ENCODE data around the gene ANKS1B. TPM values are rescaled to one million over a fixed set of nuclear protein-coding genes. Genes with fewer than 3 reads are reported as not detected.
"Not testable (repeated sequence)": the region's sequence is repeated elsewhere in the genome, so short reads cannot be mapped to it uniquely, and the experiment has no call there.

ANKS1B gene
- total RNA-seq, 1 donor from 2014 or later: 0.46 TPM

- TF ChIP-seq CTCF (conservative IDR thresholded peaks at IDR 0.05; ENCODE audit: low read depth, low read length): no peak
- no peak for DNase-seq (ENCODE audit: low read depth)
- H3K4me3 ChIP-seq (ENCODE audit: low read depth, low read length): no peak overlapping the region
These were observed 1137.5 kb downstream of the ANKS1B start for GRCh38 chr12:98847242-98847641.

- no peak overlapping the region for H3K4me3 ChIP-seq (ENCODE audit: low read depth, low read length)
- no peak for TF ChIP-seq CTCF (conservative IDR thresholded peaks at IDR 0.05; ENCODE audit: low read depth, low read length)
- no peak for DNase-seq (ENCODE audit: low read depth)
These were observed 1138.8 kb downstream of the ANKS1B start for GRCh38 chr12:98845957-98846356.

GRCh38 chr12:98840325-98840724, 1144.4 kb downstream of the ANKS1B start:
- no peak overlapping the region for H3K4me3 ChIP-seq (ENCODE audit: low read depth, low read length)
- no peak for TF ChIP-seq CTCF (conservative IDR thresholded peaks at IDR 0.05; ENCODE audit: low read depth, low read length)
- DNase-seq (ENCODE audit: low read depth): no peak

- peak; percentile 16 for TF ChIP-seq CTCF (conservative IDR thresholded peaks at IDR 0.05; ENCODE audit: low read depth, low read length)
- no peak overlapping the region for H3K4me3 ChIP-seq (ENCODE audit: low read depth, low read length)
- no peak for DNase-seq (ENCODE audit: low read depth)
These were observed 1146.5 kb downstream of the ANKS1B start for GRCh38 chr12:98838231-98838647.

GRCh38 chr12:98837134-98837752, 1147.5 kb downstream of the ANKS1B start:
- H3K4me3 ChIP-seq (ENCODE audit: low read depth, low read length); DNase-seq (ENCODE audit: low read depth): not testable (repeated sequence)

- no peak for TF ChIP-seq CTCF (conservative IDR thresholded peaks at IDR 0.05; ENCODE audit: low read depth, low read length)
- no peak for DNase-seq (ENCODE audit: low read depth)
- H3K4me3 ChIP-seq (ENCODE audit: low read depth, low read length): no peak overlapping the region
These were observed 1154.1 kb downstream of the ANKS1B start for GRCh38 chr12:98830657-98831056.

- no peak for DNase-seq (ENCODE audit: low read depth)
- no peak for TF ChIP-seq CTCF (conservative IDR thresholded peaks at IDR 0.05; ENCODE audit: low read depth, low read length)
- H3K4me3 ChIP-seq (ENCODE audit: low read depth, low read length): no peak overlapping the region
These were observed 1155.7 kb downstream of the ANKS1B start for GRCh38 chr12:98828802-98829600.
